GM21526 (cell line): ENCODE results near the gene RAP1A.

Experiments
- ATAC-seq: cut with Tn5 transposase; IDR thresholded peaks from one replicate; pipeline ENCODE4 v1.9.1; 2021; ENCODE audit warnings: moderate library complexity; ENCODE audit not compliant: unreplicated experiment, low FRiP score

RAP1A gene

DNA sequence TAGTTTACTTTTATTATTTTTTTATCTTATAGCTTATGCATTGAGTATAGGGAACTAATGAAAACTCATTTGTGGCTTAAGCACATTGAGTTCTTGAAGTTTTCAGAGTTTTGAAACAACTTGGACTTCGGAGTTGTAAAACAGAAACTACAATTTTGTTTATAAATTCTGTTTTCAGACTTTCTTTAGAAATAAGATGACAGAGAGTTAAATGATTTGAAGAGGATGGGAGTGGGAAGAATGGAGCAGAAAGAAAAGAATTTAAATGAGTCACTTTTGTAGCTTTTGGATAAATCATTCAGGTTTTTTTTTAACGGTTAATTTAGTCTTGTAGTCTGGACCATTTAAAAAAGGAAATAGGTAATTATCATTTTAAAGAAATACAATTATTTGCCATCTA is 87.3 kb downstream of the RAP1A start:
- no peak for ATAC-seq

- ATAC-seq, result no peak
These were observed 88.3 kb downstream of the RAP1A start for GRCh38 chr1:111707906-111708305.

DNA sequence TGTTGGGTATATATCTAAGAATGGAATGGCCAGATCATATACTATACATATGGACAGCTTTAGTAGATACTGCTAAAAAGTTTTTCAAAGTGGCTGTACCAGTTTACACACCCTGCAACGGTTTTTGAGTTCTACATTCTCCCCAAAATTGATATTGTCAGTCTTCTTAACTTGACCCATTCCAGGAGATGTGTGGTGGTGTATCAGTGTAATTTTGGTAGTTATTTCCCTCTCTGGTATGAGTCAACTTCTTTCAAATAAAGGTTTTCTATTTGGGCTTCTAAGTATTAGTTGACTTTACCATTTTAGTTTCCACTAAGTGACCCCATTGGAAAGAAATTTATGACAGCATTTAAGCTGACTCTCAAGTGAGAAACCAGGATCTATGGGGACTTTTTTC is 90.4 kb downstream of the RAP1A start:
- ATAC-seq, result no peak

GRCh38 chr1:111716333-111716732 is 96.7 kb downstream of the RAP1A start:
- no peak for ATAC-seq

DNA sequence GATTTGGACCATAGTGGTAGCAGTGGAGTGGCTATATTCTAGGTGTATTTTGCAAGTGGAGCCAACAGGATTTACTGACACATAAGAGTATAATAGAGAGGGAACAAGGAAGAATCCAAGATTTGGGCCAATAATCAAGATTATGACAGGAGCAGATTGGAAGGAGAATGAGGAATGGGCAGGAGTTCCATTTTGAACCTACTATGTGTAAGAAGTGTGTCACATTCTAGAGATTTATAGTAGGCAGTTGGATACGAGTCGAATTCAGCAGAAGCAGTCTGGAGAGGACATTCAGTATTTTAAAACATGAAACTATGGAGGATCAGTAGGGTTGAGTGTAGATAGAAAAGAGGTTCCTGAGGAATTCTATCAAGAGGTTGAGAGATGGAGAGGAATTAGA is 97.9 kb downstream of the RAP1A start:
- no peak for ATAC-seq

DNA sequence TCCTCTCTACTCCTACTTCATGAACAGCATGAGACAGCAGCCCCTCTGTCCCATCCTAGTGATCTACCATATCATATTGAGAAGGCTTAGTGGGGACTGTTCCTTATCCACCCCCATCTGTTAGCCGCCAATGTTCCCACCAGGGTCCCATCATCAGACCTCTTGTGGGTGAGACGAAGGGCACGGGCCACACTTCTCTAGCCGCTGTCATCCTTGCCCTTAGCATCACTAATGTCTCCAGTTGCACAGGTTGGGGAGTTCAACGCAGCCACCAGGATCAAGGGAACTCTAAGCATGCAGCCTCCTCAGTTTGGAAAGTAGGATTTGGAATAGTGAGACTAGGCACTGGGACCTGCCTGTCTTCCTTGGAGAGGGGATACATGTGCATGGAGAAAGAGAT is 99.5 kb downstream of the RAP1A start:
- no peak for ATAC-seq

DNA sequence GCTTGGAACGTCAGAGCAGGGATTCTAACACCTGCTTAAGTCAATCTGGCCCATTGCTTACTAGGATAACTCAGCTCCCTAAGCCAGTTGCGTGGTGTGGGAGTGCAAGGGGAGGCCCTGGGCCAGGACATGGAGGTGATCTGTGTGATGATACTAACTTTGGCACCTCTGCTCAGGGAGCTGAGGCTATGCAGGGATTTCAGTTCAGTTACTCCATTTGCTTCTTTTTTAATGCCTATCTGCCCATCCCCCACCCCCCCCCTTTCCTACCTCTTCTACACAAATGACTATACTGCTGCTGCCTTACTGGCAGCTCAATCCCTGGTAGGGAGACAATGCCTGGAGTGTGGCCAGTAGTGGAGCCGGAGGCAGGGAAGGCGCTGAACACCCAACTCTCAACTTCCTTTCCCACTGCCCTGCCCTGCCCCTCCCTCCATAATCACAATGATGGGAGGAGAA is 100.1 kb downstream of the RAP1A start:
- no peak for ATAC-seq

DNA sequence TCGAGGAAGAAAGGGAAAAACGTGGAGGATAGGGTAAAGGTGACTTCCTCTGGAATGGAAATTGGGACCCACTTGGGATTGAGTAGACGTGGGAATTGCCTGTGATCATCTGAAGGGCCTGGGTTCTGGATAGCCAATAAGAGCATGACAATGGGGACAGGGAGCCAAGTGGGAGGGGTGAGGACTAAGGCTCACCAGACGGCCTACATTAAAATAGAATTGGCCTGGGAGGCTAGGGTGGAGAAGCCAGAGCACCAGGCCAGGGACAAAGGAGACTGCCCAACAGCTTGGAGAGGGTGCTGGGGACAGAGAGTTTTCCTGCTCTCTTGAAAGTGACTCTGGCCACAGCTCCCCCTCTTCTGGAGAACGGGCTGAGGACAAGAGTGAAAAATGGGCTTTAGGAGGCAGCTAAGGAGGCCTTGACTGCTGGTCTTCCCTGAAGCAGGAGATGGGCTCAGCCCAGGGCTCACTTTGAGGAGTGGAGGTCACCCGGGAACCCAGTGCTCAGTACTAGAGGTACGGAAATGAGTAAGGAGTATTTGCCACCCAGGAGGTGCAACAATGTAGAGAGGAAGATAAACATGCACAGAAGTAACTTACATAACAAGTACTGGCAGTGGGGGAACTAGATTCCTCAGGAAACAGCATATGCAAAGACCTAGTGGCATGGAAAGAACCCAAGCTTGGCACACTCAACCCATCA is 100.8 kb downstream of the RAP1A start:
- no peak for ATAC-seq

GRCh38 chr1:111720977-111721786 is 101.6 kb downstream of the RAP1A start:
- no peak for ATAC-seq

GRCh38 chr1:111723091-111723806 is 103.7 kb downstream of the RAP1A start:
- no peak for ATAC-seq

GRCh38 chr1:111723871-111724270 is 104.3 kb downstream of the RAP1A start:
- no peak for ATAC-seq

- ATAC-seq, result no peak
These were observed 105.6 kb downstream of the RAP1A start for GRCh38 chr1:111725192-111725591.

DNA sequence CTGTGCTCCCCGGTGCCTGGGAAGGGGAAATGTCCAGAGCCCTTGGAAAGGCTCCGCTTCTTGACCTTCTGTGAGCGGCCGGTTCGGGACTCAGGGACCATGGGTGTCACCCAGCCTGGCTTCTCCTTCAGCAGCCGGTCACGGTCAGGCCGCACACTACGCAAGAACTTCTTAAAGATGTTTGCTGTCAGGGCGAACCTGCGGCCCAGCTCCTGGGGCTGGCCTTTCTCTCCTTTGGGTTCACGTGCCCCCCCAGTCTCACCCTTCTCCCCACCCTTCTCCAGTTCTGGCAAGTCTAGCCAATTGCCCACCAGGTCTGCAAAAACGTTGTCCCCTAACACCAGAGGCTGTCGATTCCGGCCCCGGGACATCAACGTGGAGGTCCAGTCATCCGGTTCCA is 107.5 kb downstream of the RAP1A start:
- ATAC-seq, result no peak

DNA sequence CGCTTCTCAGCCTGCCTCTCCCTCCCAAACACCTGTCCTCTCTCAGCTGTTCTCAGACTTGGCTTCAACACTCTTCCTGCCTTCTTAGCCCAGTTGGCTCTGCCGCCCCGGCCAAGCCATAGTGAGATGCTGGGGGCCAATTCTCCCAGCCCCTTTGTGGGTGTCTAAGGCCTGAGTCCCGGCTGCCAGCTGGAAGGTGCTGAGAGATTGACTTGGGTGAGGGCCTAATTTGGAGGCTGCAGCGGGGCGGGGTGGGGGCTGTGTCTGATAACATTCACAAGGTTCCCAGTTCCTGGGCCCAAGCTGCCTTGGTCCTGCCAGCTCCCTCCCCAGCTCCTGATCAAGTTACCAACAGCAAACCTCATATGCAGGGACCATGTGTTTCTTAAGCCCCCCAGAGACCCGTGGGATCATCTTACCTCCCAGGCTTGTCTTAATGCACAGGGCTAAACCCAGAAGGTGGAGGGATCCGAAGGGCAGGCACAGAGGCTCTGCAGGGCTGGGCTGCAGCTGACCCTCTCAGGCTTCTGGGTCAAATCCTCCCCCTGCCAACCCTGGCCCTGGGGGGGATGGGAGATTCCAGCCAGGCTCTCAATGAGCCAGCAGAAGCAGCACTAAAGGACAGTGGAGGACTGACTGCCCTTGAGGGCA is 109.8 kb downstream of the RAP1A start:
- ATAC-seq, result no peak

DNA sequence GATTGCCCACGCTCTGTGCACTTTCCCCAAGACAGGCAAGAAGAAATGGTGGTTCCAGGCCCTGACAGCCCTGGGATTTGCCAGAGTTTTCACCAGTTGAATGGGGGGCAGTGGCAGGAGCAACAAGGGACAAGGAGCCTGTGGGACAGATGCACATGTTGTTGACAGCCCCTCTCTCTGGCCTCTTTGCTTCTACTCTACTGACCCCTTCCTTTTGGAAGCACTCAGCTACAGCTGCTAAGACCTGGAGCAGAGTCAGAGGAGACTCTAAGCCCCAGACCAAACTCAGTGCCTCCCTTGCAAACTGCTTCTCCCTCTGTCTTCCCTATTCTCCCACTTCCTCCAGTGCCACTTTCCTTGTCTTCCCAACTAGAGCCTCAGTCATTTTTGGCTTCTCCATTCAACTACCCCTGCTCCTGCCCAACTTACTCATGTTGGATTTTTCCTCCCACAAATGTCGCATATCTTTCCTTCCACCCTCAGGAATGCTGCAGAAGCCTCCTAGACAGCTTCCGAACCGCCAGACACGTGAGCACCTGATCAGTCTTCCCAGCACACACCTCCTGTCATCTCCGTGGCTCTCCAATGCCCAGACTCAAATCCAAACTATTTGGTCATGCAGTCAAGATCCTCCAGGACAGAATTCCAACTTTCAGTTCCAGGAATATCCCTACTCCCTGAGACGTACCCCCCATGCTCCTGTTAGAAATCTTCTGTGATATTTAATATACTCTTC is 110.5 kb downstream of the RAP1A start:
- ATAC-seq, result no peak

GRCh38 chr1:111730706-111731105 is 111.1 kb downstream of the RAP1A start:
- ATAC-seq, result no peak

DNA sequence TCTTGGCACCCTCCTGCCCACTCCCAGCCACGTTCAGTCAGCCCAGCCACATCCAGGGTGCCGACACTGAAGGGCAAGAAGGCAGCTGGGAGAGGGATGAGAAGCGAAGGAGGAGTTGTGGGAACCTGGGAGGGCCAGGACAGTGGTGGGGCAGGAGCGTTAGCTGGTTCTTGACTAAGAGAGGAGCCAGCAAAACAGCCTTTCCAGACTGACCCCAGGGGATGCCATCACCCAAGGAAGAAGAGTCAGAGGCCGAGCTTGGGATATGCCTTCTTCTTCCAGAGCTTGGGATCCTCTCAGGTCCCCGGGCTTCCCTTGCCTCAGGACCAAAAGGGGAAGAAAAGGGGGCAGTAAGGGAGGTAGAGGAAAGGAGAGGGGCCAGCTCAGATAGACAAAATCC is 112.4 kb downstream of the RAP1A start:
- ATAC-seq, result no peak

- ATAC-seq, result no peak
These were observed 113.1 kb downstream of the RAP1A start for GRCh38 chr1:111732718-111733117.

DNA sequence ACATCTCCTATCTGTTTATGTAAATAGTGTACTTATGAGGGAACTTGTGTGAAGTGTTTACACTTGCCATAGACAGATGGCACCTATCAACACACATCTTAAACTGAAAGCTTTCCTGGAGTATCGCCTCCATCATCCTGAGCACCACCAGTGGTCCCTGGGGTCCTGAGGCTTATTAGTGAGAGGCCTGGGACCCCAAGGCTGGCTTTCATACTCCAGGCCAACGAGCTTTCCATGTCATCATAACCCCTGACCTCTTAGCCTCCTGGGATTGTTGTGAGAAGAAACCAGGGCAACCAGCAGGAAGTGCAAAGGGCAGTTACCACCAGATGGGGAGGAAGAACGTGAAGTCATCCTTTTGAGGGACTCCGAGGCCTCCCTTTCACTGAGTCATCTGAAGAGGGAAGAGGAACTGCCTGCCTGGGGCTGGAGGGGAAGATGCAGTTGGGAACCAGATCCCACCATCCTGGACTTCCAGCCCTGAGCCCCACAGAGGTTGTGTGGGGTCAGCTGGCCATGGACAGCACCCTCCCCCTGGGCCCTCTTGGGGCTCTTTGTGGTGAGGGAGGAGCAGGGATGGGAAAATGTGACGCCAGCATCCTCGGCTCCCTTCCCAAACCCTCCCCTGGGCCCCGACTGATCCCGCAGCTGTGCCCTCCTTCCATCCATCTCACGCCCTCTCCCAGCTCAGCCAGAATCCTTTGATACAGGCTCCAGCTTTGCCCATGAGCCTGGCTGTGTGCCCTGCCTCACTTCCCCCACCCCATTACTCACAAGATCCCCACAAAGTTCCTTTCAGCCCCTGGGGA is 113.8 kb downstream of the RAP1A start:
- no peak for ATAC-seq
